Measurements from ENCODE around the gene SEPTIN10. TPM values are rescaled to one million over a fixed set of nuclear protein-coding genes. Genes with fewer than 3 reads are reported as not detected.

Gene SEPTIN10
- total RNA-seq, 1 donor from 2014 or later, result 160 TPM

DNA sequence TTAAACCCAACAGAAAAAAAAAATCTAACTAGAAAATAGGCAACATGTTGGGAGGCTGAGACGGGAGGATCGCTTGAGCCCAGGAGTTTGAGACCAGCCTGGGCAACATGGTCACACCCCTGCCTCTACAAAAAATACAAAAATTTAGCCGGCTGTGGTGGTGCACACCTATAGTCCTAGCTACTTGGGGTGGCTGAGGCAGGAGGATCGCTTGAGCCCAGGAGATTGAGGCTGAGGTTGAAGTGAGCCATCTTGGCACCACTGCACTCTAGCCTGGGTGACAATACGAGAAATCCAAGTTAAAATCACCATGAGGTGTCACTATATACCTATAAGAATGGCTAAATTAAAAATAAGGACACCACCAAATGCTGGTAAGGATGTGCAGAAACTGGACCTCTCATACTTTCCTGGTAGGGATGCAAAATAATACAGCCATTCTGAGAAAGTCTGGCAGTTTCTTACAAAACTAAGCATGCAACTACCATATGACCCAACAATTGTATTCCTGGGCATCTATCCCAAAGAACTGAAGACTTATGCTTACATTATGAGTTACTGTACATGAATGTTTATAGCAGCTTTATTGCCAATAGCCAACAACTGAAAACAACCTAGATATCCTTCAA, 2.2 kb downstream of the SEPTIN10 start:
- H3K9ac ChIP-seq, result peak overlapping the region; percentile 76
- Mint-ChIP-seq H3K27ac (no peak overlapping the region), H3K4me1 (peaks cover 47% of the 10 kb centered on the region)

DNA sequence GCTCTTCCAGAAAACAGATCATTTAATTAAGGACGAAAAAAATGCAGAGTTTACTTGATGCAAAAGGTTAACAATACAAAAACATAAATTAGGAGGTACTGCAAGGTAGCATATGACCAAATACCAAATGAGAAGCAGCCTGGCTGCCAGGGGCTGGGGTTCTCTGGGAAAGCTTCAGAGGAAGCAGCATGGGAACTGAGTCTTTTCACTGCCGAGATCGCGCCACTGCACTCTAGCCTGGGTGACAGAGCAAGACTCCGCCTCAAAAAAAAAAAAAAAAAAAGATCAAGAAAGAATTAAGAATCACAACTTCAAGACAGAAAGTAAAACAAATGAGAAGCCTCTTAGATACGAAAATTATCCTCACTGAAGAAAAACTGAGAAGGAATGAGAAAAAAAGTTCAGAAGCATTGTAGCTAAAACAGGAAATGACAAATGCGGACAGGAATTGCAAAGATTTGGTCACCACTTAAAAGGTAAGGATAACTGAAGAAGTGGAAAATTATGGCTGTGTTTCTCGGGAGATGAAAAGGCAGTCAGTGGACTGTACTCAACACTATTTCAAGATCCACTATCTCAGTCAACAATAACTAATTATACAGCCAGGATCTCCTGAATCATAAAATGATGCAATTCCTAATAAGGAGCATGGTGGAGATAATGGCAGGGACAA, 4.3 kb downstream of the SEPTIN10 start:
- H3K36me3 Mint-ChIP-seq, result peaks cover 27% of the 10 kb centered on the region
- H4K20me1 ChIP-seq (ENCODE audit: low read depth), result peaks cover 49% of the 10 kb centered on the region
- H3K4me3 Mint-ChIP-seq, result no peak overlapping the region
- H3K9ac ChIP-seq, result no peak overlapping the region
- H3F3A ChIP-seq (ENCODE audit: low read depth), result peaks cover 15% of the 10 kb centered on the region
- H3K27me3 Mint-ChIP-seq (ENCODE audit: insufficient read depth, low read depth), result peaks cover 2% of the 10 kb centered on the region
- peaks cover 13% of the 10 kb centered on the region for H3K4me1 ChIP-seq
- peaks cover 89% of the 10 kb centered on the region for H3K79me2 ChIP-seq (ENCODE audit: low read depth)
- H3K4me3 ChIP-seq, result no peak overlapping the region
- H3K36me3 ChIP-seq, result no peaks in the 10 kb centered on the region
- peak overlapping the region; percentile 12 for H3K27ac Mint-ChIP-seq
- H3K9me3 Mint-ChIP-seq, result peaks cover 2% of the 10 kb centered on the region
- no peak for DNase-seq (ENCODE audit: low spot score)
- H3K4me2 ChIP-seq, result peak overlapping the region; percentile 11
- peaks cover 2% of the 10 kb centered on the region for H3K27me3 ChIP-seq
- TF ChIP-seq EZH2phosphoT487 (IDR thresholded peaks at IDR 0.05) (no peak), EZH2 (IDR thresholded peaks at IDR 0.05) (no peak), CTCF (IDR thresholded peaks at IDR 0.05) (no peak)
- H2AFZ ChIP-seq (replicated peaks), result no peak overlapping the region
- no peaks in the 10 kb centered on the region for H3K9me3 ChIP-seq (ENCODE audit: low read depth)
- H3K4me1 Mint-ChIP-seq, result peaks cover 39% of the 10 kb centered on the region
- no peak overlapping the region for H3K27ac ChIP-seq

More for the DNA sequence above, 2.2 kb downstream of the SEPTIN10 start:
- no peak for DNase-seq (ENCODE audit: low spot score)
- peaks cover 19% of the 10 kb centered on the region for H3K4me1 ChIP-seq
- H3K4me3 Mint-ChIP-seq, result peak overlapping the region; percentile 98
- no peaks in the 10 kb centered on the region for H3K9me3 ChIP-seq (ENCODE audit: low read depth)
- H3K36me3 ChIP-seq, result no peaks in the 10 kb centered on the region
- peaks cover 23% of the 10 kb centered on the region for H3K27me3 ChIP-seq
- peaks cover 73% of the 10 kb centered on the region for H3K79me2 ChIP-seq (ENCODE audit: low read depth)
- peaks cover 14% of the 10 kb centered on the region for H3K36me3 Mint-ChIP-seq
- H4K20me1 ChIP-seq (ENCODE audit: low read depth), result peaks cover 64% of the 10 kb centered on the region
- TF ChIP-seq CTCF (IDR thresholded peaks at IDR 0.05), result no peak
- no peak for TF ChIP-seq EZH2 (IDR thresholded peaks at IDR 0.05)
- no peak for TF ChIP-seq EZH2phosphoT487 (IDR thresholded peaks at IDR 0.05)
- H3K9me3 Mint-ChIP-seq, result no peaks in the 10 kb centered on the region
- H2AFZ ChIP-seq (replicated peaks), result no peak overlapping the region
- peaks cover 2% of the 10 kb centered on the region for H3K27me3 Mint-ChIP-seq (ENCODE audit: insufficient read depth, low read depth)
- H3K4me2 ChIP-seq, result peak overlapping the region; percentile 84
- peak overlapping the region; percentile 98 for H3K4me3 ChIP-seq
- no peak overlapping the region for H3K27ac ChIP-seq
- H3F3A ChIP-seq (ENCODE audit: low read depth), result peaks cover 23% of the 10 kb centered on the region

- H3F3A ChIP-seq (ENCODE audit: low read depth), result peaks cover 3% of the 10 kb centered on the region
- H3K9me3 ChIP-seq (ENCODE audit: low read depth), result no peaks in the 10 kb centered on the region
- TF ChIP-seq CTCF (IDR thresholded peaks at IDR 0.05) (no peak), EZH2 (IDR thresholded peaks at IDR 0.05) (no peak), EZH2phosphoT487 (IDR thresholded peaks at IDR 0.05) (no peak)
- H3K36me3 Mint-ChIP-seq, result peaks cover 30% of the 10 kb centered on the region
- no peak overlapping the region for H3K9ac ChIP-seq
- H3K27me3 ChIP-seq, result no peaks in the 10 kb centered on the region
- no peak for DNase-seq (ENCODE audit: low spot score)
- peaks cover 39% of the 10 kb centered on the region for H3K4me1 Mint-ChIP-seq
- H2AFZ ChIP-seq (replicated peaks), result no peak overlapping the region
- H4K20me1 ChIP-seq (ENCODE audit: low read depth), result peaks cover 50% of the 10 kb centered on the region
- no peak overlapping the region for H3K4me3 ChIP-seq
- H3K4me2 ChIP-seq, result no peak overlapping the region
- no peaks in the 10 kb centered on the region for H3K36me3 ChIP-seq
- H3K27ac Mint-ChIP-seq, result no peak overlapping the region
- peaks cover 7% of the 10 kb centered on the region for H3K9me3 Mint-ChIP-seq
- no peak overlapping the region for H3K4me3 Mint-ChIP-seq
- peaks cover 100% of the 10 kb centered on the region for H3K79me2 ChIP-seq (ENCODE audit: low read depth)
- no peaks in the 10 kb centered on the region for H3K27me3 Mint-ChIP-seq (ENCODE audit: insufficient read depth, low read depth)
- H3K27ac ChIP-seq, result no peak overlapping the region
- H3K4me1 ChIP-seq, result peaks cover 13% of the 10 kb centered on the region
Observed at GRCh38 chr2:109607766-109608165, 6.0 kb downstream of the SEPTIN10 start.

Measured in neural progenitor cell (in vitro differentiated cells).